IMR-90 (cell line): ENCODE data around the gene FOXF1. TPM values are rescaled to one million over a fixed set of nuclear protein-coding genes. Genes with fewer than 3 reads are reported as not detected.

Source experiments
- ATAC-seq: fragments of 200-7000 bp; cut with Tn5 transposase; 2 replicates; pipeline ENCODE4 v1.9.1; 2020; ENCODE audit warnings: low read depth, mild to moderate bottlenecking, moderate library complexity
- BruUV-seq: library from RNA; stranded (reverse); fragments of 400-500 nt; replicated peaks from 2 replicates; lab custom pipeline; 2021; lab: Mats Ljungman, UMichigan
- CTCF ChIA-PET: fragments of 300-600 bp; formaldehyde crosslinking; extraction: SDS; loops from one replicate; lab custom pipeline; 2021; ENCODE audit warnings: antibody characterized with exemption; lab: Yijun Ruan, JAX
- POLR2A ChIA-PET: fragments of 300-600 bp; sonication (Branson Sonifier 250); formaldehyde crosslinking; loops from one replicate; lab custom pipeline; 2022; ENCODE audit warnings: antibody characterized with exemption; ENCODE audit not compliant: unreplicated experiment; lab: Charles Lee
- DNase-seq: peaks from one replicate; pipeline ENCODE4 v3.0.0; 2013
- H2AFZ ChIP-seq: replicated peaks from 2 replicates; pipeline ENCODE3; 2013; ENCODE audit warnings: low read length, mild to moderate bottlenecking; ENCODE audit not compliant: poor library complexity
- H2AK5ac ChIP-seq: 2 replicates; pipeline ENCODE4 v1.6.1; 2013; ENCODE audit warnings: low read depth, low read length, inconsistent platforms
- H2AK9ac ChIP-seq: replicated peaks from 2 replicates; pipeline ENCODE3; 2013; ENCODE audit warnings: mild to moderate bottlenecking, low read depth, low read length, moderate library complexity; ENCODE audit not compliant: poor library complexity
- H2BK120ac ChIP-seq: 2 replicates; pipeline ENCODE4 v1.6.1; 2013; ENCODE audit warnings: low read depth, low read length, inconsistent platforms
- H2BK15ac ChIP-seq: 3 replicates; pipeline ENCODE4 v1.6.1; 2013; ENCODE audit warnings: low read depth, low read length, inconsistent platforms
- H2BK20ac ChIP-seq: 2 replicates; pipeline ENCODE4 v1.6.1; 2013; ENCODE audit warnings: low read depth, mild to moderate bottlenecking, inconsistent platforms, low read length, moderate library complexity
- H2BK5ac ChIP-seq: 2 replicates; pipeline ENCODE4 v1.6.1; 2013; ENCODE audit warnings: mild to moderate bottlenecking, low read depth, low read length, inconsistent platforms; ENCODE audit not compliant: poor library complexity, severe bottlenecking
- H3K14ac ChIP-seq: replicated peaks from 2 replicates; pipeline ENCODE4 v1.6.1; 2013; ENCODE audit warnings: low read depth, low read length, inconsistent platforms
- H3K18ac ChIP-seq: 2 replicates; pipeline ENCODE4 v1.6.1; 2013; ENCODE audit warnings: low read depth, low read length, control low read depth
- H3K23ac ChIP-seq: 2 replicates; pipeline ENCODE4 v1.6.1; 2013; ENCODE audit warnings: low read depth, low read length, inconsistent platforms
- H3K27ac ChIP-seq: 2 replicates; pipeline ENCODE4 v1.5.1; 2013; ENCODE audit warnings: mild to moderate bottlenecking, control low read depth, low read length; ENCODE audit not compliant: insufficient read depth
- H3K27me3 ChIP-seq: 2 replicates; pipeline ENCODE4 v1.6.1; 2013; ENCODE audit warnings: low read length; ENCODE audit not compliant: control insufficient read depth, insufficient read depth
- H3K36me3 ChIP-seq: 2 replicates; pipeline ENCODE4 v1.6.1; 2013; ENCODE audit warnings: low read length, mixed read lengths; ENCODE audit not compliant: control insufficient read depth, insufficient read depth
- H3K4ac ChIP-seq: 2 replicates; pipeline ENCODE4 v1.6.1; 2013; ENCODE audit warnings: low read depth, low read length, inconsistent platforms
- H3K4me1 ChIP-seq: 2 replicates; pipeline ENCODE4 v1.6.1; 2013; ENCODE audit warnings: low read length, mixed read lengths; ENCODE audit not compliant: control insufficient read depth, insufficient read depth
- H3K4me2 ChIP-seq: 2 replicates; pipeline ENCODE4 v1.6.1; 2013; ENCODE audit warnings: low read depth, mild to moderate bottlenecking, control low read depth, low read length, moderate library complexity
- H3K4me3 ChIP-seq: 2 replicates; pipeline ENCODE4 v1.5.1; 2013; ENCODE audit warnings: low read depth, mild to moderate bottlenecking, control low read depth, low read length, moderate library complexity; ENCODE audit not compliant: insufficient read depth
- H3K56ac ChIP-seq: 2 replicates; pipeline ENCODE4 v1.6.1; 2013; ENCODE audit warnings: low read length, inconsistent platforms; ENCODE audit not compliant: insufficient read depth; ENCODE audit errors: extremely low read depth
- H3K79me1 ChIP-seq, 2 experiments: 2 replicates each; pipeline ENCODE4 v1.6.1; 2013; ENCODE audit warnings: low read length in 2 of 2, inconsistent platforms in 1 of 2, low read depth in 1 of 2
- H3K9ac ChIP-seq: 2 replicates; pipeline ENCODE4 v1.6.1; 2013; ENCODE audit warnings: low read depth, low read length, control low read depth
- H3K9me1 ChIP-seq: 2 replicates; pipeline ENCODE4 v1.6.1; 2013; ENCODE audit warnings: low read length, inconsistent platforms; ENCODE audit not compliant: insufficient read depth
- H3K9me3 ChIP-seq: 2 replicates; pipeline ENCODE4 v1.6.1; 2013; ENCODE audit warnings: low read length; ENCODE audit not compliant: control insufficient read depth, insufficient read depth
- H4K20me1 ChIP-seq: 2 replicates; pipeline ENCODE4 v1.6.1; 2013; ENCODE audit warnings: low read length, inconsistent platforms; ENCODE audit not compliant: insufficient read depth
- H4K5ac ChIP-seq: 2 replicates; pipeline ENCODE4 v1.6.1; 2013; ENCODE audit warnings: mild to moderate bottlenecking, low read depth, low read length, control low read depth
- H4K8ac ChIP-seq, 2 experiments: 2 replicates each; pipeline ENCODE4 v1.6.1; 2013; ENCODE audit warnings: low read depth in 2 of 2, low read length in 2 of 2, control low read depth in 1 of 2, inconsistent platforms in 1 of 2
- H4K91ac ChIP-seq: 2 replicates; pipeline ENCODE4 v1.6.1; 2013; ENCODE audit warnings: low read depth, low read length, inconsistent platforms; ENCODE audit not compliant: insufficient read depth
- NFE2L2 ChIP-seq: fragments of 150-350 bp; IDR thresholded peaks from 2 replicates; pipeline ENCODE4 v1.6.1; 2016; ENCODE audit warnings: low read depth, mild to moderate bottlenecking, low read length
- RAD21 ChIP-seq: IDR thresholded peaks from 2 replicates; pipeline ENCODE4 v1.6.1; 2012; ENCODE audit warnings: low read length, improper control_type of control experiment
- RFX5 ChIP-seq: IDR thresholded peaks from 2 replicates; pipeline ENCODE4 v1.8.0; 2012; ENCODE audit warnings: low read depth, mild to moderate bottlenecking, low read length, moderate library complexity
- USF2 ChIP-seq: fragments of 150-350 bp; IDR thresholded peaks from 2 replicates; pipeline ENCODE4 v1.6.1; 2017; ENCODE audit warnings: mild to moderate bottlenecking, antibody characterized with exemption, low read length, low read depth
- WGBS, 2 experiments: methylation state at CpG; one replicate each; pipeline versions ENCODE4 v1.1.5 to v1.1.7; 2013; ENCODE audit warnings: missing lambda C conversion rate in 2 of 2; ENCODE audit not compliant: insufficient read length in 1 of 2; ENCODE audit errors: extremely low coverage in 2 of 2; 5-methylcytosine and 5-hydroxymethylcytosine counted together
- dilution Hi-C: fragments of 300-500 bp; cut with HindIII; formaldehyde crosslinking; loops from one replicate; pipeline ENCODE4 v1.14.3; 2018; ENCODE audit warnings: low sequenced_read_pairs; ENCODE audit not compliant: unreplicated experiment
- in situ Hi-C: fragments of 300-500 bp; cut with MboI; formaldehyde crosslinking; loops from 3 replicates; pipeline ENCODE4 v1.14.3; 2019; ENCODE audit warnings: low sequenced_read_pairs, inconsistent platforms, mixed read lengths
- intact Hi-C: fragments of 100-400 bp; cut with micrococcal nuclease; formaldehyde crosslinking; loops from 2 replicates; pipeline ENCODE4 v1.10.0; 2022
- polyA plus RNA-seq, 3 experiments: library from polyadenylated mRNA; depleted of rRNA; stranded (reverse); fragments of >200 nt; gene quantifications; 2 replicates each; pipeline ENCODE4 v1.2.3, GENCODE V29; 2012; ENCODE audit warnings: low replicate concordance in 1 of 3
- total RNA-seq: library from RNA; depleted of rRNA; stranded (reverse); fragments of >200 nt; gene quantifications from 2 replicates; pipeline ENCODE4 v1.2.3, GENCODE V29; 2012
- TF ChIP-seq, protein P1 (sequence below): fragments of 150-350 bp; IDR thresholded peaks from 2 replicates; pipeline ENCODE4 v1.6.1; 2016; ENCODE audit warnings: low read depth, mild to moderate bottlenecking, low read length, moderate library complexity, borderline replicate concordance

FOXF1 gene
- total and polyA plus RNA-seq, 2 of the 4 experiments (the other 2 are of a cell fraction), result 2.7 to 33.0 TPM

GRCh38 chr16:86553356-86553755 is 43.0 kb downstream of the FOXF1 start:
- no peak overlapping the region for H4K91ac ChIP-seq
- 100% methylated on average over 6 of the region's 22 CpGs; no CpG with 5 or more reads in 1 of the 2 experiments for WGBS, 2 experiments
- no peak overlapping the region for H2BK5ac ChIP-seq
- ATAC-seq (no peak), DNase-seq (no peak)
- no peak overlapping the region for H2AFZ ChIP-seq
- H3K9me1 ChIP-seq, result peaks cover 7% of the 10 kb centered on the region
- no peak overlapping the region for H4K5ac ChIP-seq
- H2BK15ac ChIP-seq, result no peak overlapping the region
- H3K56ac ChIP-seq, result no peak overlapping the region
- H3K4me1 ChIP-seq, result peaks cover 7% of the 10 kb centered on the region; the same call in 1 of the 2 replicates
- H2AK5ac ChIP-seq, result no peak overlapping the region
- H2AK9ac ChIP-seq, result no peak overlapping the region
- H3K79me1 ChIP-seq, result peaks cover 18 to 43% of the 10 kb centered on the region in 2 experiments
- dilution Hi-C loops, result no loop called here
- H3K23ac ChIP-seq, result no peak overlapping the region
- TF ChIP-seq, protein P1, sequence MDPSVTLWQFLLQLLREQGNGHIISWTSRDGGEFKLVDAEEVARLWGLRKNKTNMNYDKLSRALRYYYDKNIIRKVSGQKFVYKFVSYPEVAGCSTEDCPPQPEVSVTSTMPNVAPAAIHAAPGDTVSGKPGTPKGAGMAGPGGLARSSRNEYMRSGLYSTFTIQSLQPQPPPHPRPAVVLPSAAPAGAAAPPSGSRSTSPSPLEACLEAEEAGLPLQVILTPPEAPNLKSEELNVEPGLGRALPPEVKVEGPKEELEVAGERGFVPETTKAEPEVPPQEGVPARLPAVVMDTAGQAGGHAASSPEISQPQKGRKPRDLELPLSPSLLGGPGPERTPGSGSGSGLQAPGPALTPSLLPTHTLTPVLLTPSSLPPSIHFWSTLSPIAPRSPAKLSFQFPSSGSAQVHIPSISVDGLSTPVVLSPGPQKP, result no peak
- TF ChIP-seq RAD21, result no peak
- TF ChIP-seq USF2, result no peak
- no peak for TF ChIP-seq RFX5
- no peak for TF ChIP-seq NFE2L2
- H4K20me1 ChIP-seq, result no peaks in the 10 kb centered on the region
- H3K4me3 ChIP-seq, result no peak overlapping the region
- BruUV-seq, result no TSS peak
- H3K36me3 ChIP-seq, result peaks cover 19% of the 10 kb centered on the region
- in situ Hi-C loops, result no loop called here
- ChIA-PET CTCF (no interaction called here), POLR2A (no interaction called here)
- H3K18ac ChIP-seq, result no peak overlapping the region
- H3K9ac ChIP-seq, result no peak overlapping the region
- intact Hi-C loops, result no loop called here
- no peaks in the 10 kb centered on the region for H3K27me3 ChIP-seq
- H2BK20ac ChIP-seq, result no peak overlapping the region
- no peaks in the 10 kb centered on the region for H3K9me3 ChIP-seq
- H4K8ac ChIP-seq, result no peak overlapping the region
- H2BK120ac ChIP-seq, result no peak overlapping the region
- no peak overlapping the region for H3K4ac ChIP-seq
- no peak overlapping the region for H3K14ac ChIP-seq
- no peak overlapping the region for H3K4me2 ChIP-seq
- no peak overlapping the region for H3K27ac ChIP-seq
